SH-SY5Y (cell line): ENCODE results near the gene PSMD5.

Experiments
- GATA2 ChIP-seq: IDR thresholded peaks from 2 replicates; pipeline ENCODE4 v1.6.1; 2011; ENCODE audit warnings: mild to moderate bottlenecking, low read depth, low read length
- GATA3 ChIP-seq: IDR thresholded peaks from 2 replicates; pipeline ENCODE4 v1.6.1; 2011; ENCODE audit warnings: low read depth, mild to moderate bottlenecking, low read length, moderate library complexity

PSMD5 gene

GRCh38 chr9:120855827-120856670 lies 13.3 kb upstream of the PSMD5 start:
- TF ChIP-seq GATA3: no peak
- no peak for TF ChIP-seq GATA2

- TF ChIP-seq GATA3 (no peak), GATA2 (no peak)
These were observed 12.0 kb upstream of the PSMD5 start for GRCh38 chr9:120854596-120855327.

GRCh38 chr9:120853198-120853597 lies 10.5 kb upstream of the PSMD5 start:
- TF ChIP-seq GATA2: no peak
- TF ChIP-seq GATA3: no peak

GRCh38 chr9:120852240-120853010 lies 9.7 kb upstream of the PSMD5 start:
- TF ChIP-seq GATA3 (no peak), GATA2 (no peak)

GRCh38 chr9:120851449-120851848 lies 8.7 kb upstream of the PSMD5 start:
- no peak for TF ChIP-seq GATA2
- TF ChIP-seq GATA3: no peak

- TF ChIP-seq GATA2 (no peak), GATA3 (no peak)
These were observed 7.6 kb upstream of the PSMD5 start for GRCh38 chr9:120850315-120850714.

GRCh38 chr9:120846906-120847305 lies 4.2 kb upstream of the PSMD5 start:
- TF ChIP-seq GATA2: no peak
- TF ChIP-seq GATA3: no peak

- no peak for TF ChIP-seq GATA2
- no peak for TF ChIP-seq GATA3
These were observed 3.6 kb upstream of the PSMD5 start for GRCh38 chr9:120846251-120846889.

GRCh38 chr9:120845255-120845654 lies 2.5 kb upstream of the PSMD5 start:
- TF ChIP-seq GATA2: no peak
- no peak for TF ChIP-seq GATA3

- TF ChIP-seq GATA2 (no peak), GATA3 (no peak)
These were observed 615 bp downstream of the PSMD5 start for GRCh38 chr9:120841930-120842684.

- TF ChIP-seq GATA2: no peak
- TF ChIP-seq GATA3: no peak
These were observed 3.6 kb downstream of the PSMD5 start for GRCh38 chr9:120839146-120839545.

GRCh38 chr9:120837921-120838320 lies 4.8 kb downstream of the PSMD5 start:
- no peak for TF ChIP-seq GATA3
- no peak for TF ChIP-seq GATA2

- no peak for TF ChIP-seq GATA2
- no peak for TF ChIP-seq GATA3
These were observed 9.4 kb downstream of the PSMD5 start for GRCh38 chr9:120833325-120833724.
